ENCODE data around the gene ANKZF1. TPM values are rescaled to one million over a fixed set of nuclear protein-coding genes. Genes with fewer than 3 reads are reported as not detected.
"Not testable (repeated sequence)": the region's sequence is repeated elsewhere in the genome, so short reads cannot be mapped to it uniquely, and the experiment has no call there.

ANKZF1 gene
- polyA plus RNA-seq, 3 donors: 7.6 to 79.3 (median 10.4) TPM

GRCh38 chr2:219253753-219254589 is 24.4 kb downstream of the ANKZF1 start, which contains the start of gene TUBA4A:
TUBA4A (minus strand) TSS chr2:219253918; CDS start chr2:219253858, 60 bp downstream.
- no peaks in the 10 kb centered on the region for H3K27me3 ChIP-seq (ENCODE audit: control insufficient read depth in 2 of 2, insufficient read depth in 2 of 2, low read length in 2 of 2)
- H3K27me3 Mint-ChIP-seq (ENCODE audit: low read depth in 3 of 3): peaks cover 0 to 3% (median 2%) of the 10 kb centered on the region in 3 donors
- H3K9ac ChIP-seq (ENCODE audit: insufficient read depth, low read length, poor library complexity, severe bottlenecking): peak within 1 kb of the TSS; percentile 84
- H3K36me3 Mint-ChIP-seq: peaks cover 18 to 25% of the 10 kb centered on the region in 2 donors
- H3K27ac Mint-ChIP-seq: peak within 1 kb of the TSS; percentile 92 to 98 (median 95)
- peak within 1 kb of the TSS; percentile 89 for H2AFZ ChIP-seq (ENCODE audit: insufficient read depth, low read depth, low read length, poor library complexity, severe bottlenecking)
- peak; percentile 81 to 87 (median 83) for DNase-seq
- H3K4me1 ChIP-seq (ENCODE audit: control insufficient read depth in 1 of 2, insufficient read depth in 2 of 2, low read length in 2 of 2): peaks cover 47 to 59% of the 10 kb centered on the region in 2 donors
- intact Hi-C loops (cut with micrococcal nuclease): loop anchor here (1.0 to 5.0 kb wide), 4 partner anchors 25 to 77 kb away; partner anchors contain the start of genes ABCB6 (in 2 of the 2), DNAJB2 (in 2 of the 2), CNPPD1 (in 1 of the 2) and RETREG2 (in 1 of the 2)
- peaks cover 14 to 16% of the 10 kb centered on the region in 2 donors for H3K36me3 ChIP-seq (replicated peaks in 1 of 2; ENCODE audit: control insufficient read depth in 1 of 2, insufficient read depth in 2 of 2, low read length in 2 of 2)
- H3K4me1 Mint-ChIP-seq: peaks cover 47% of the 10 kb centered on the region
- peak within 1 kb of the TSS; percentile 88 to 96 (median 88) for H3K4me3 ChIP-seq (replicated peaks in 1 of 3; ENCODE audit: low read depth in 2 of 3, low read length in 3 of 3)
- H3K79me2 ChIP-seq (ENCODE audit: insufficient read depth, low read length): peaks cover 52% of the 10 kb centered on the region
- H3K9me3 Mint-ChIP-seq: no peaks in the 10 kb centered on the region
- peak within 1 kb of the TSS; percentile 80 to 90 for H3K27ac ChIP-seq (ENCODE audit: low read depth in 1 of 2, low read length in 2 of 2)
- H3K9me3 ChIP-seq (replicated peaks in 1 of 2; ENCODE audit: control insufficient read depth in 1 of 2, insufficient read depth in 1 of 2, low read length in 2 of 2): no peaks in the 10 kb centered on the region
- peak within 1 kb of the TSS; percentile 95 for H3K4me2 ChIP-seq (replicated peaks; ENCODE audit: extremely low read depth, low read length, poor library complexity, severe bottlenecking)
- H4K20me1 ChIP-seq (ENCODE audit: insufficient read depth, low read length): peaks cover 30% of the 10 kb centered on the region
- WGBS (ENCODE audit: insufficient coverage): under 1% methylated on average over 69 of the region's 76 CpGs
- TF ChIP-seq CTCF (IDR thresholded peaks at IDR 0.05): no peak
- H3K4me3 Mint-ChIP-seq: peak within 1 kb of the TSS; percentile 90 to 96

- Histone ChIP-seq H3K4me3 (replicated peaks in 1 of 3; ENCODE audit: low read depth in 2 of 3, low read length in 3 of 3) (peak overlapping the region; percentile 88 to 96 (median 88)), H3K9me3 (replicated peaks in 1 of 2; ENCODE audit: control insufficient read depth in 1 of 2, insufficient read depth in 1 of 2, low read length in 2 of 2) (no peaks in the 10 kb centered on the region), H3K27me3 (ENCODE audit: control insufficient read depth in 2 of 2, insufficient read depth in 2 of 2, low read length in 2 of 2) (no peaks in the 10 kb centered on the region), H3K27ac (ENCODE audit: low read depth in 1 of 2, low read length in 2 of 2) (peak overlapping the region; percentile 80 to 90), H3K4me2 (replicated peaks; ENCODE audit: extremely low read depth, low read length, poor library complexity, severe bottlenecking) (peak overlapping the region; percentile 95), H2AFZ (ENCODE audit: insufficient read depth, low read depth, low read length, poor library complexity, severe bottlenecking) (peak overlapping the region; percentile 89), H3K9ac (ENCODE audit: insufficient read depth, low read length, poor library complexity, severe bottlenecking) (peak overlapping the region; percentile 84), H3K36me3 (replicated peaks in 1 of 2; ENCODE audit: control insufficient read depth in 1 of 2, insufficient read depth in 2 of 2, low read length in 2 of 2) (peaks cover 14% of the 10 kb centered on the region in 2 donors), H3K4me1 (ENCODE audit: control insufficient read depth in 1 of 2, insufficient read depth in 2 of 2, low read length in 2 of 2) (peaks cover 40 to 51% of the 10 kb centered on the region in 2 donors), H4K20me1 (ENCODE audit: insufficient read depth, low read length) (peaks cover 30% of the 10 kb centered on the region), H3K79me2 (ENCODE audit: insufficient read depth, low read length) (peaks cover 45% of the 10 kb centered on the region)
- Mint-ChIP-seq H3K27me3 (ENCODE audit: low read depth in 3 of 3) (peaks cover 2 to 4% (median 4%) of the 10 kb centered on the region in 3 donors), H3K27ac (peak overlapping the region; percentile 92 to 98 (median 95)), H3K9me3 (no peaks in the 10 kb centered on the region), H3K4me1 (peaks cover 39% of the 10 kb centered on the region), H3K36me3 (peaks cover 17 to 19% of the 10 kb centered on the region in 2 donors), H3K4me3 (peak overlapping the region; percentile 87 to 89)
- intact Hi-C loops (cut with micrococcal nuclease): loop anchor here (1.0 to 5.0 kb wide), 4 partner anchors 24 to 77 kb away; partner anchors contain the start of genes ABCB6 (in 2 of the 2), DNAJB2 (in 2 of the 2), CNPPD1 (in 1 of the 2) and RETREG2 (in 1 of the 2)
- peak; percentile 68 to 84 (median 77) for DNase-seq
- TF ChIP-seq CTCF (IDR thresholded peaks at IDR 0.05): no peak
- 0% methylated on average over 9 of the region's 12 CpGs for WGBS (ENCODE audit: insufficient coverage)
Measured at GRCh38 chr2:219254590-219255201, 25.1 kb downstream of the ANKZF1 start.

- H2AFZ ChIP-seq (ENCODE audit: insufficient read depth, low read depth, low read length, poor library complexity, severe bottlenecking); H4K20me1 ChIP-seq (ENCODE audit: insufficient read depth, low read length); H3K27ac ChIP-seq (ENCODE audit: low read depth in 1 of 2, low read length in 2 of 2); H3K4me3 Mint-ChIP-seq; H3K4me2 ChIP-seq (replicated peaks; ENCODE audit: extremely low read depth, low read length, poor library complexity, severe bottlenecking); H3K27me3 ChIP-seq (ENCODE audit: control insufficient read depth in 2 of 2, insufficient read depth in 2 of 2, low read length in 2 of 2); DNase-seq; intact Hi-C loops (cut with micrococcal nuclease); H3K4me1 Mint-ChIP-seq; H3K36me3 ChIP-seq (replicated peaks in 1 of 2; ENCODE audit: control insufficient read depth in 1 of 2, insufficient read depth in 2 of 2, low read length in 2 of 2); H3K9ac ChIP-seq (ENCODE audit: insufficient read depth, low read length, poor library complexity, severe bottlenecking); H3K79me2 ChIP-seq (ENCODE audit: insufficient read depth, low read length); H3K9me3 ChIP-seq (replicated peaks in 1 of 2; ENCODE audit: control insufficient read depth in 1 of 2, insufficient read depth in 1 of 2, low read length in 2 of 2); H3K9me3 Mint-ChIP-seq; H3K27ac Mint-ChIP-seq; H3K36me3 Mint-ChIP-seq; H3K4me3 ChIP-seq (replicated peaks in 1 of 3; ENCODE audit: low read depth in 2 of 3, low read length in 3 of 3): not testable (repeated sequence)
- H3K27me3 Mint-ChIP-seq (ENCODE audit: low read depth in 3 of 3): peaks cover 3 to 13% (median 5%) of the 10 kb centered on the region in 3 donors
- peaks cover 9 to 13% of the 10 kb centered on the region in 2 donors for H3K4me1 ChIP-seq (ENCODE audit: control insufficient read depth in 1 of 2, insufficient read depth in 2 of 2, low read length in 2 of 2)
- 100% methylated on average over 1 of the region's 10 CpGs for whole genome bisulfite sequencing (ENCODE audit: insufficient coverage)
Measured at GRCh38 chr2:219258942-219259341, 29.3 kb downstream of the ANKZF1 start.

Measured in CD14-positive monocyte (primary cell).